ENCODE results near the gene RIMBP2. TPM values are rescaled to one million over a fixed set of nuclear protein-coding genes. Genes with fewer than 3 reads are reported as not detected.

The RIMBP2 gene
- total and polyA plus RNA-seq, 3 experiments from 2014 or later = not detected

DNA sequence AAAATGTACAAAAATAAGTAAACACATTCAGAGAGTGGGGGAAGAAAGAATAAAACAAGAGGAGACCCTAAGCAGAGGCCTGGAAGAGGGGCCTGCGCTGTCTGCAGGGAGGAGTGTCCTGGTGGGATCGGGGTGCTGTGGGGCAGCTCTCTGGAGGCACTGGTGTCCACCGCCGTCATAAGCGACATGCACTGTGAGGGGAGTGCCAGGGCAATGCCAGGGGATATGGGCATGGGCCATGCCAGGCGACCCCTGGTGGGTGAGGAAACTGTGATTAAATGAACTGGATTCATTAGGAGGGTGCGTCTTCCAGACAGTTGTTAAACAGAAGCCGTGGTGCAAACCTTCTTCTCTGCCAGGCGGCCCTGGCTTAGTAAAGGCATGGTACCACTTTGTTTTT is 261.8 kb downstream of the RIMBP2 start:
- no peaks in the 10 kb centered on the region for H3K27me3 ChIP-seq (ENCODE audit: insufficient read depth, low read length, poor library complexity, severe bottlenecking)
- CTCF ChIA-PET = no interaction called here
- H3K9me3 ChIP-seq (ENCODE audit: low read length) = no peaks in the 10 kb centered on the region
- H3K4me3 Mint-ChIP-seq = no peak overlapping the region
- no peaks in the 10 kb centered on the region for H3K4me1 ChIP-seq (ENCODE audit: insufficient read depth, low read length)
- H3K9me3 Mint-ChIP-seq = no peaks in the 10 kb centered on the region
- no peak overlapping the region for H3K27ac ChIP-seq (ENCODE audit: low read depth, low read length)
- H3K4me3 ChIP-seq (ENCODE audit: low read length) = no peak overlapping the region
- no peaks in the 10 kb centered on the region for H3K27me3 Mint-ChIP-seq
- H3K27ac Mint-ChIP-seq = no peak overlapping the region
- no peaks in the 10 kb centered on the region for H3K36me3 ChIP-seq (ENCODE audit: insufficient read depth, low read length)
- DNase-seq = no peak
- no peaks in the 10 kb centered on the region for H3K36me3 Mint-ChIP-seq
- POLR2A ChIA-PET = no interaction called here
- H3K4me1 Mint-ChIP-seq = no peaks in the 10 kb centered on the region

DNA sequence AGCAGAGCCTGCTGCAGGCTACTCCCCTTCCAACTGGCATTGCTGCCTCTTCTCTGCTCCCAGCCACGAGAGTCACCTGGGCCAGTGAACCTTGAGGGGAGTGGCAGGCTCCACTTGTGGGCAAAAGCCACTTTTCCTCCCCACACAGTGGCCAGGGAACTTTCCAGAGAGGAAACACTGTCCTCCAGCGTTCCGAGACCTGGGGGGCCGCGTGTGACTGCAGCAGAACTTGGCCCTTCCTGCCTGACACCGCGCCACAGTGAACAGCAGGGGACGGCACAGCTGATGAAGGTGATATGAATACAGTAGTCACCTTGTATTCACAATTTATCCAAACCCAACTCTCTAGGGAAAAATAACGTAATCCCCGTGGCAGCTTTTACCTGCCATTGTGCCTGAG is 263.6 kb downstream of the RIMBP2 start:
- Histone ChIP-seq H3K4me3 (ENCODE audit: low read length) (no peak overlapping the region), H3K27ac (ENCODE audit: low read depth, low read length) (no peak overlapping the region), H3K9me3 (ENCODE audit: low read length) (no peaks in the 10 kb centered on the region), H3K4me1 (ENCODE audit: insufficient read depth, low read length) (no peaks in the 10 kb centered on the region), H3K36me3 (ENCODE audit: insufficient read depth, low read length) (no peaks in the 10 kb centered on the region), H3K27me3 (ENCODE audit: insufficient read depth, low read length, poor library complexity, severe bottlenecking) (no peaks in the 10 kb centered on the region)
- Mint-ChIP-seq H3K27me3 (no peaks in the 10 kb centered on the region), H3K36me3 (no peaks in the 10 kb centered on the region), H3K27ac (no peak overlapping the region), H3K4me3 (no peak overlapping the region), H3K4me1 (no peaks in the 10 kb centered on the region), H3K9me3 (peaks cover 0 to 2% (median 0%) of the 10 kb centered on the region in 5 donors)
- POLR2A ChIA-PET = no interaction called here
- no peak for DNase-seq
- CTCF ChIA-PET = no interaction called here

DNA sequence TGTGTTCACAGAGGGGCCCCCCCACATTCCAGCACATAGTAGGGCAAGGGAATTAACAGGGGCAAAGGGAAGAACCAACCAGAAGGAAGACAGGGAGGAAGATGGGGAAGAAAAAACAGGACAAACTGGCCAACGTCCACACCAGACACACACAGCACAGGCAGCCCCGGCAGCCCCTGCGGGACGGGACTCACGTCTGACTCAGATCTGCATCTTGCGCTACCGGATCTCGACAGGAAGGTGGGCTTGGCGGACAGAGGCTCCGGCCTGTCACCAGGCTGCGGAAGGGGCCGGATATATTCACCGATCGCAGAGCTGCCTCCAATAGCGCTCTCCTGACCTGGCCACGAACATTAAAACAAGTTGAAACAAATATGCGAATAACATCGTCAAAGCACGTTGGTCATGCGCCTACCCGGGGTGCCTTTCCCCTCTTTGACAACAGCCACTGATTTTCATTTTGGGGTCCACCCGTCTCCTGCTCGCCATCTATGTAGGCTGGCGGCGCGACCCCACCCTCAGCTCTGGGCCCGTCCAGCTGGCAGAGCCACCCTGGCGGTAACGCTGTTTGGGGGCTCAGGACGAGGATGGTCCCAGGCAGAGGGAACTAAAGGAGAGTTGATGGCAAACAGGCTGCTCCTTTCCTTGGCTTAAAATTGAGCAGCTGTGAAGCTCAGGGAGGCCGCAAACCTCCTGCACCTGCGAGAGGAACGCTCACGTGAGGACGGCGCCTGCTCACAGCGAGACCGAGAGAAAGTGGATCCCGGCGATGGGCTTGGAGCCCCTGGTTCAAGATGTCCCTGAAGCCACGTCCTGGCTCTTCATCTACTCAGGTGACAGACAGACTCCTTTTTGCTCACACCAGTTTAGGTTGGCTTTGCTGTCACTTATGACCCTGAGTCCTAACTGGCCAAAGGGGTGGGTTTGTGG is 264.8 kb downstream of the RIMBP2 start:
- H3K27me3 Mint-ChIP-seq = no peaks in the 10 kb centered on the region
- no peak overlapping the region for H3K27ac Mint-ChIP-seq
- H3K4me1 Mint-ChIP-seq = no peaks in the 10 kb centered on the region
- no peak overlapping the region for H3K4me3 ChIP-seq (ENCODE audit: low read length)
- no peaks in the 10 kb centered on the region for H3K36me3 ChIP-seq (ENCODE audit: insufficient read depth, low read length)
- H3K4me1 ChIP-seq (ENCODE audit: insufficient read depth, low read length) = no peaks in the 10 kb centered on the region
- ChIA-PET CTCF (no interaction called here), POLR2A (no interaction called here)
- no peak for DNase-seq
- H3K4me3 Mint-ChIP-seq = no peak overlapping the region
- no peaks in the 10 kb centered on the region for H3K27me3 ChIP-seq (ENCODE audit: insufficient read depth, low read length, poor library complexity, severe bottlenecking)
- no peak overlapping the region for H3K27ac ChIP-seq (ENCODE audit: low read depth, low read length)
- no peaks in the 10 kb centered on the region for H3K9me3 ChIP-seq (ENCODE audit: low read length)
- no peaks in the 10 kb centered on the region for H3K36me3 Mint-ChIP-seq
- H3K9me3 Mint-ChIP-seq = peaks cover 0 to 4% (median 0%) of the 10 kb centered on the region in 5 donors

DNA sequence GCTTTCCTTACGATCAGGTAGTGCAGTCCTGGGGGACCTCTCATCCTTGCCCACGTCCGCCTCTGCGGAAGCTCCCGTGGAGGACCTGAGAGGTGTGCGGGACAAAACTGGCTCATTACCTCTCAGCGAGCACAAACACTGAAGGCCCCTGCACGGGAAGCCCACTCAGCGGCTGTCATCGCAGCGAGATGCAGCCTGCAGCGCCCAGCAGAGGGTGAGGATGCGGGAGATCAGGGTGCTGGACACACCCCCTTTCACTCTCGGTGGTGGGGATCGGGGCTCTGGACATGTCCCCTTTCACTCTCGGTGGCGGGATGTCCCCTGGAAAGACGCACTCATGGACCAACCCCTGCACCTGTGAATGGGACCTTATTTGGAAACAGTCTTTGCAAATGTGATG is 266.8 kb downstream of the RIMBP2 start:
- H3K9me3 Mint-ChIP-seq = peaks cover 0 to 10% (median 0%) of the 10 kb centered on the region in 5 donors
- H3K9me3 ChIP-seq (ENCODE audit: low read length) = no peaks in the 10 kb centered on the region
- H3K36me3 ChIP-seq (ENCODE audit: insufficient read depth, low read length) = no peaks in the 10 kb centered on the region
- H3K4me3 ChIP-seq (ENCODE audit: low read length) = no peak overlapping the region
- ChIA-PET POLR2A (no interaction called here), CTCF (no interaction called here)
- no peaks in the 10 kb centered on the region for H3K27me3 Mint-ChIP-seq
- no peaks in the 10 kb centered on the region for H3K27me3 ChIP-seq (ENCODE audit: insufficient read depth, low read length, poor library complexity, severe bottlenecking)
- H3K4me3 Mint-ChIP-seq = no peak overlapping the region
- no peak overlapping the region for H3K27ac ChIP-seq (ENCODE audit: low read depth, low read length)
- no peak for DNase-seq
- H3K36me3 Mint-ChIP-seq = no peaks in the 10 kb centered on the region
- H3K4me1 ChIP-seq (ENCODE audit: insufficient read depth, low read length) = no peaks in the 10 kb centered on the region
- H3K4me1 Mint-ChIP-seq = no peaks in the 10 kb centered on the region
- H3K27ac Mint-ChIP-seq = no peak overlapping the region

DNA sequence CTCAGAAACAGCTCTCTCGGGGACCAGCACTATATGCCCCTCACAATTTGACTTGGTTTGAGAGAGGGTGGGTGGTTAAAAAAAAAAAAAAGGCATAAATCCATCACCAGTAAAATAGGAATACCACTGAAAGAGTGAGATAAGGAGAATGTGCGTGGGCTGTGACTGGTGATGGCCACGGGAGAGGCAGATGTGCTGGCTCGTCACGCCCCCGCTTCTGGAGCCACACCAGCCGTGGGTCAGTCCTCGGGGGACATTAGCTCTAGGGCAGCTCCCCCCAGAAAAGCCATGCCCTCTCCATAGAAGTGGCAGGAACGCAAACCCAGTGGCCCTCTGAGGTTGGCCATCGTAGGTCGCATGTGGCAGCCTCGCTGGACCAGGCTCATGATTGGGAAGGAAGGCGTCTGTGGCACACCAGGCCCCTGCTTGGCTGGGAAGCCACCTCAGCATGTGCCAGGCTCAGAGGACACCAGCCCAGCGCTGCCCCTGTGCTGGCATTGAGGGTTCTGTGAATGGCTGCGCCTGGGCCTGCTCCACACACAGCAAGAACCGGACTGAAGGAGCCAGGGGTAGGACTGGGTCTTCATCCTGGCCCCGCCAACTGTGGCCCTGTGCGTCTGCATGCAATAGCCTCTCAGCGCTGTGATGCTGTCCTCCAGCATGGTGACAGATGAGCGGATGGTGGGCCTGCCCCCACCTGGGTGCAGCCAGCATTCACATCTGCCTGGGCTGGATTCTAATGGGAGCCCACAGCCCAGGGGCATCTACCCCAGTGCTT is 267.9 kb downstream of the RIMBP2 start:
- H3K36me3 ChIP-seq (ENCODE audit: insufficient read depth, low read length) = no peaks in the 10 kb centered on the region
- Mint-ChIP-seq H3K36me3 (no peaks in the 10 kb centered on the region), H3K27me3 (no peaks in the 10 kb centered on the region), H3K4me1 (no peaks in the 10 kb centered on the region), H3K27ac (no peak overlapping the region), H3K9me3 (peaks cover 0 to 13% (median 0%) of the 10 kb centered on the region in 5 donors), H3K4me3 (no peak overlapping the region)
- no peaks in the 10 kb centered on the region for H3K4me1 ChIP-seq (ENCODE audit: insufficient read depth, low read length)
- CTCF ChIA-PET = no interaction called here
- no peaks in the 10 kb centered on the region for H3K27me3 ChIP-seq (ENCODE audit: insufficient read depth, low read length, poor library complexity, severe bottlenecking)
- no peak overlapping the region for H3K4me3 ChIP-seq (ENCODE audit: low read length)
- DNase-seq = no peak
- H3K9me3 ChIP-seq (ENCODE audit: low read length) = no peaks in the 10 kb centered on the region
- no peak overlapping the region for H3K27ac ChIP-seq (ENCODE audit: low read depth, low read length)
- POLR2A ChIA-PET = no interaction called here

DNA sequence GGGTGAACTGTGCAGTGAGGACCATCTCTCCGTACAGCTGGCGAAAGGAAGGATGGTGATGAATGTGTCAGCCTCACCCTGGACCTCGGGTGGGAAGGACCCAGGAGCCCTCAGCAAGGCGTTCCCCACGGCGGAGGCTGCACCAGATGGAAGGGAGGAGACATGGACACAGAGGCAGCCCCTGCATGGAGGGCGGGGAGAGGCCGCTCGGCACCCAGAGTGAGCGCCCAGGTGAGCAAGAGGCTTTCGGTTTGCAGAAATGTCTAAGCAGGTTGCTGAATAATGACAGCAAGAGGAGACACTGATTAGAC is 268.5 kb downstream of the RIMBP2 start:
- DNase-seq = no peak
- POLR2A ChIA-PET = no interaction called here
- no peak overlapping the region for H3K27ac Mint-ChIP-seq
- Histone ChIP-seq H3K4me1 (ENCODE audit: insufficient read depth, low read length) (no peaks in the 10 kb centered on the region), H3K9me3 (ENCODE audit: low read length) (no peaks in the 10 kb centered on the region), H3K27ac (ENCODE audit: low read depth, low read length) (no peak overlapping the region), H3K4me3 (ENCODE audit: low read length) (no peak overlapping the region), H3K27me3 (ENCODE audit: insufficient read depth, low read length, poor library complexity, severe bottlenecking) (no peaks in the 10 kb centered on the region), H3K36me3 (ENCODE audit: insufficient read depth, low read length) (no peaks in the 10 kb centered on the region)
- H3K27me3 Mint-ChIP-seq = no peaks in the 10 kb centered on the region
- CTCF ChIA-PET = no interaction called here
- H3K4me3 Mint-ChIP-seq = no peak overlapping the region
- no peaks in the 10 kb centered on the region for H3K36me3 Mint-ChIP-seq
- H3K9me3 Mint-ChIP-seq = peaks cover 0 to 13% (median 0%) of the 10 kb centered on the region in 5 donors
- no peaks in the 10 kb centered on the region for H3K4me1 Mint-ChIP-seq

DNA sequence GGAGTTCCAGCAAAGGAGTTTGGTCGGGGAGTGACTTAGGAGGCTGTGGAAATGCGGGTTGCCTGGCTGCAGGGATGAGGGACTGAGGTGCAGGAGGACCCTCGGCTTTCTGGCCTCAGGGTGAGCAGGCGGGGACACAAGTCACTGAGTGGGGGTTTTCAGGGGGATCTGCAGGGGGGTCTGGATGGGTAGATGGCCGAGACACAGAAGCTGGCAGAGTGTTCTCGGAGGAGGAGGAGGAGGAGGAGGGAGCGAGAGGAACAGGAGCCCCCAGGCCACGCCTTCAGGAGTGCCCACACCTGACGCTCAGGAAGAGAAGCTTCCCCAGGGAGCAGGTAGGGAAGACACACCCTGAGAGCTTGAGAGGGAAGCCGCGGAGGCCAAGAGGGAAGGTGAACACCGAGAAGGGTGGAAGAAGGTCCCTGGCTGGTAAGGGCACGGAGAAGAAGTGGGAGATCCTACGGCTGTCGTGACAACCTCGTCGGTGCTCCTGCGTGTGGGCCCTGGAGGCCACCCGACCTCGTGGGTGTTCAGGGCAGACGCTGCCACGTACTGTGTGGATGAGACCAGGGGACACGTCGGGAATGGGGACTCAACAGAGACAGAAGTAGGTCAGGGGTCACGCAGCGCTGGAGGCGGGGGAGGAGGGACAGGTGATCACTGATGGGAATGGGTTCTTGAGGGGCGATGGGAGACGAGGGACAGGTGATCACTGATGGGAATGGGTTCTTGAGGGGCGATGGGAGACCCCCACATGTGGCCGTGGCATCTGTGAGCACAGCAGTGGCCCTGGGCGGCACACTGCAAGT is 269.0 kb downstream of the RIMBP2 start:
- H3K4me1 Mint-ChIP-seq = no peaks in the 10 kb centered on the region
- H3K9me3 ChIP-seq (ENCODE audit: low read length) = no peaks in the 10 kb centered on the region
- no peak overlapping the region for H3K4me3 Mint-ChIP-seq
- no peak overlapping the region for H3K4me3 ChIP-seq (ENCODE audit: low read length)
- POLR2A ChIA-PET = no interaction called here
- H3K27me3 Mint-ChIP-seq = no peaks in the 10 kb centered on the region
- no peaks in the 10 kb centered on the region for H3K27me3 ChIP-seq (ENCODE audit: insufficient read depth, low read length, poor library complexity, severe bottlenecking)
- DNase-seq = no peak
- no peak overlapping the region for H3K27ac ChIP-seq (ENCODE audit: low read depth, low read length)
- H3K36me3 ChIP-seq (ENCODE audit: insufficient read depth, low read length) = no peaks in the 10 kb centered on the region
- peaks cover 0 to 13% (median 0%) of the 10 kb centered on the region in 5 donors for H3K9me3 Mint-ChIP-seq
- CTCF ChIA-PET = no interaction called here
- H3K27ac Mint-ChIP-seq = no peak overlapping the region
- no peaks in the 10 kb centered on the region for H3K4me1 ChIP-seq (ENCODE audit: insufficient read depth, low read length)
- H3K36me3 Mint-ChIP-seq = no peaks in the 10 kb centered on the region

DNA sequence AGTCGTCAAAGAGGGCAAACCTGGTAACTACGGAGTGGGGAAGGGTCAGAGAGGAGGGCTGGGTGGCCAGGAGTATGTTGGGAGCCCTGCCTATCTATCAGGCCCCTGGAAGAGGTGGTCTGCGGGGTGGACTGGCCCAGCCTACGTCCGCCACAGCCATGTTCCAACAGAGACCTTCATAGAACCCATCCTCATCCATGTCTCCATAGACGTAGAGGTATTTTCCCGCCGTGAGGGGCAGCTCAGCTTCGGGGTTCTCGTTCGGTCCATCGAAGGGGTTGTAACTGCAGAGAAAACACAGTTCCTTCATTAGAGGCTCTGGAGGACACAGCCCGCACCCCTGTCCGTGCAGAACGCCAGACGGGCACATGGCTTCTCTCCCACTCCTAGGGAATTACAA is 271.1 kb downstream of the RIMBP2 start:
- Mint-ChIP-seq H3K27me3 (no peaks in the 10 kb centered on the region), H3K9me3 (peaks cover 0 to 13% (median 2%) of the 10 kb centered on the region in 5 donors), H3K36me3 (no peaks in the 10 kb centered on the region), H3K27ac (no peak overlapping the region), H3K4me1 (no peaks in the 10 kb centered on the region), H3K4me3 (no peak overlapping the region)
- Histone ChIP-seq H3K27ac (ENCODE audit: low read depth, low read length) (no peak overlapping the region), H3K9me3 (ENCODE audit: low read length) (no peaks in the 10 kb centered on the region), H3K4me3 (ENCODE audit: low read length) (no peak overlapping the region), H3K36me3 (ENCODE audit: insufficient read depth, low read length) (no peaks in the 10 kb centered on the region), H3K4me1 (ENCODE audit: insufficient read depth, low read length) (no peaks in the 10 kb centered on the region), H3K27me3 (ENCODE audit: insufficient read depth, low read length, poor library complexity, severe bottlenecking) (no peaks in the 10 kb centered on the region)
- no peak for DNase-seq
- ChIA-PET CTCF (no interaction called here), POLR2A (no interaction called here)

Measured in CD8-positive, alpha-beta memory T cell (primary cell).